ENCODE measurements around the gene MTUS2. TPM values are rescaled to one million over a fixed set of nuclear protein-coding genes. Genes with fewer than 3 reads are reported as not detected.

Gene MTUS2
- polyA plus RNA-seq, 2 of the 4 experiments (the other 2 are of a cell fraction) = not detected

DNA sequence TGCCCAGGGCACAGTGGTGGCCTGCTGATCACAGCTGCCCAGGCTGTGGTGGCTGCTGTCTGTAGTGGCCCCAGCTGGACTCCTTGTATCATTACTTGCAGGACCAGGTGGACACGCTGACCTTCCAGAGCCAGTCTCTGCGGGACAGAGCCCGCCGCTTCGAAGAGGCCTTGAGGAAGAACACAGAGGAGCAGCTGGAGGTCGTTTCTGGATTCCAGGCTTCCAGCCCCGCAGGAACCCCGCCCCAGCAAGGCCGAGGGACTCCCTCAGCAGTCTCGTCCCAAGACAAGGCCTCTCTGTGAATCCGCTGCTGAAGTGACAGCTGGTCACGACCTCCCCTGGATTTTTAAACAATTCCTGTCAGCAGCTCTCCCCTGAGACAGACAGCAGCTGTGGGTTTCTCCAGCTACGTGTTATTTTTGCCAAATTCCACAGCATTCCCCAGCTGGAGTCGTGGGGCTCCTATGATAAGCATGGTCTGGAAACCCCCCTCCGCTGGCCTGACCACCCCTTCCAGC lies 677.1 kb downstream of the MTUS2 start:
- Histone ChIP-seq H3K9me3 (no peaks in the 10 kb centered on the region), H3K4me2 (no peak overlapping the region), H3K4me3 (no peak overlapping the region), H3K27ac (no peak overlapping the region), H3K4me1 (no peaks in the 10 kb centered on the region)
- ATAC-seq (no peak), FAIRE-seq (no peak), DNase-seq (ENCODE audit: low read depth in 1 of 2, low spot score in 1 of 2) (no peak)
- POLR2A ChIA-PET = no interaction called here
- CTCF ChIA-PET = interaction anchor here (1.1 to 6.3 kb wide), 2 partner anchors 11 to 25 kb away, joined by 3 to 43 read pairs; no protein-coding TSS in a partner anchor
- WGBS (ENCODE audit: missing lambda C conversion rate) = 41% methylated on average over 5 of the region's 15 CpGs
- TF ChIP-seq KDM1A (IDR thresholded peaks at IDR 0.05; ENCODE audit: low read depth) (no peak), SREBF2 (IDR thresholded peaks at IDR 0.05) (no peak), RNF2 (IDR thresholded peaks at IDR 0.05; ENCODE audit: borderline replicate concordance, low read depth) (no peak), HEYL (CRISPR knock-in tag; IDR thresholded peaks at IDR 0.05) (no peak), ZNF302 (CRISPR knock-in tag; IDR thresholded peaks at IDR 0.05) (no peak), ESRRA (IDR thresholded peaks at IDR 0.05; ENCODE audit: borderline replicate concordance, low read length) (no peak), SMC3 (IDR thresholded peaks at IDR 0.05) (no peak), NPAS2 (CRISPR knock-in tag; IDR thresholded peaks at IDR 0.05; ENCODE audit: borderline replicate concordance) (no peak), GATA3 (IDR thresholded peaks at IDR 0.05; ENCODE audit: borderline replicate concordance) (no peak)

DNA sequence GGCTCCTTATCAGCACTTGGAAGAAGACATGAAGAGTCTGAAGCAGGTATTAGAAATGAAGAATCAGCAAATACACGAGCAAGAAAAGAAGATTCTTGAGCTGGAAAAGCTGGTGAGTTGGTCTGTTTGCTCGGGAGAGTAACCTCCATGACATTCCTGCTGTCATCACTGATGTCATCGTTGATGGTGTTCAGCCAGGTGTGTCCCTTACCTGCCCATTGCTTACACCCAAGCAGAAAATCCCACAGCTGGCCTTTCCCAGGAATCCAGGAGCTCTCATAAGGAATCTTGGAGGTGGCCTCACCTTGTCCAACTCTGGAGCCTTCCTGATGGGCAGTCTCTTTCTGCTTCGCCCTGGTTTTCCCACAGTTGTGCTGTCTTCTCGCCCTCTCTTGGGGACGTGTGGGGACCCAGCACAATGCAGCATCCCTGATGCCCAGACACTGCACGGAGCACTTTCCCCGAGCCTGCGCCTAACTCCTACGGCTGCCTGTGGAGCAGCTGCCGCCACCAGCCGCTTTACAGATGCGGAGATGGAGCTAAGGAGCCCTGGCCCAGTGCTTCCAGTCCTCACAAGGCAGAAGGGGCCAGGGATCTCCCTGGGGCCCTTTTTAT lies 678.4 kb downstream of the MTUS2 start:
- no peaks in the 10 kb centered on the region for H3K4me1 ChIP-seq
- no peak for DNase-seq (ENCODE audit: low read depth in 1 of 2, low spot score in 1 of 2)
- ChIA-PET POLR2A (no interaction called here), CTCF (interaction anchor here (6.3 kb wide), 1 partner anchor 10 kb away, joined by 43 read pairs; no protein-coding TSS in a partner anchor)
- no peaks in the 10 kb centered on the region for H3K9me3 ChIP-seq
- FAIRE-seq = no peak
- 23% methylated on average over 5 of the region's 13 CpGs for WGBS (ENCODE audit: missing lambda C conversion rate)
- no peak for ATAC-seq
- H3K4me2 ChIP-seq = no peak overlapping the region
- no peak overlapping the region for H3K27ac ChIP-seq
- no peak overlapping the region for H3K4me3 ChIP-seq
- TF ChIP-seq KDM1A (IDR thresholded peaks at IDR 0.05; ENCODE audit: low read depth) = no peak
- no peak for TF ChIP-seq CHD2 (IDR thresholded peaks at IDR 0.05; ENCODE audit: low read length, partially characterized antibody)
- TF ChIP-seq, protein P1, sequence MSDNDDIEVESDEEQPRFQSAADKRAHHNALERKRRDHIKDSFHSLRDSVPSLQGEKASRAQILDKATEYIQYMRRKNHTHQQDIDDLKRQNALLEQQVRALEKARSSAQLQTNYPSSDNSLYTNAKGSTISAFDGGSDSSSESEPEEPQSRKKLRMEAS (IDR thresholded peaks at IDR 0.05) = no peak
- TF ChIP-seq, protein P2, sequence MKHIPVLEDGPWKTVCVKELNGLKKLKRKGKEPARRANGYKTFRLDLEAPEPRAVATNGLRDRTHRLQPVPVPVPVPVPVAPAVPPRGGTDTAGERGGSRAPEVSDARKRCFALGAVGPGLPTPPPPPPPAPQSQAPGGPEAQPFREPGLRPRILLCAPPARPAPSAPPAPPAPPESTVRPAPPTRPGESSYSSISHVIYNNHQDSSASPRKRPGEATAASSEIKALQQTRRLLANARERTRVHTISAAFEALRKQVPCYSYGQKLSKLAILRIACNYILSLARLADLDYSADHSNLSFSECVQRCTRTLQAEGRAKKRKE (CRISPR knock-in tag; IDR thresholded peaks at IDR 0.05; ENCODE audit: low read depth) = no peak
- no peak for TF ChIP-seq RFX5 (IDR thresholded peaks at IDR 0.05)
- no peak for TF ChIP-seq HDAC2 (IDR thresholded peaks at IDR 0.05)
- no peak for TF ChIP-seq ESRRA (IDR thresholded peaks at IDR 0.05; ENCODE audit: borderline replicate concordance, low read length)
- no peak for TF ChIP-seq EHMT2 (IDR thresholded peaks at IDR 0.05; ENCODE audit: low read depth)
- TF ChIP-seq RNF2 (IDR thresholded peaks at IDR 0.05; ENCODE audit: borderline replicate concordance, low read depth) = no peak
- TF ChIP-seq POLR2A (IDR thresholded peaks at IDR 0.05; ENCODE audit: low read length) = no peak
- no peak for TF ChIP-seq FOXS1 (CRISPR knock-in tag; IDR thresholded peaks at IDR 0.05)
- TF ChIP-seq NFE2L2 (conservative IDR thresholded peaks at IDR 0.05; ENCODE audit: low read length) = no peak
- no peak for TF ChIP-seq RCOR1 (IDR thresholded peaks at IDR 0.05; ENCODE audit: low read depth, low read length)
- no peak for TF ChIP-seq FOSL2 (IDR thresholded peaks at IDR 0.05)
- TF ChIP-seq FOSL2 (CRISPR knock-in tag; IDR thresholded peaks at IDR 0.05) = no peak
- TF ChIP-seq JUNB (IDR thresholded peaks at IDR 0.05) = no peak
- TF ChIP-seq ZC3H11A (IDR thresholded peaks at IDR 0.05) = no peak
- no peak for TF ChIP-seq ZFP36 (IDR thresholded peaks at IDR 0.05; ENCODE audit: borderline replicate concordance, partially characterized antibody)
- TF ChIP-seq, protein P3, sequence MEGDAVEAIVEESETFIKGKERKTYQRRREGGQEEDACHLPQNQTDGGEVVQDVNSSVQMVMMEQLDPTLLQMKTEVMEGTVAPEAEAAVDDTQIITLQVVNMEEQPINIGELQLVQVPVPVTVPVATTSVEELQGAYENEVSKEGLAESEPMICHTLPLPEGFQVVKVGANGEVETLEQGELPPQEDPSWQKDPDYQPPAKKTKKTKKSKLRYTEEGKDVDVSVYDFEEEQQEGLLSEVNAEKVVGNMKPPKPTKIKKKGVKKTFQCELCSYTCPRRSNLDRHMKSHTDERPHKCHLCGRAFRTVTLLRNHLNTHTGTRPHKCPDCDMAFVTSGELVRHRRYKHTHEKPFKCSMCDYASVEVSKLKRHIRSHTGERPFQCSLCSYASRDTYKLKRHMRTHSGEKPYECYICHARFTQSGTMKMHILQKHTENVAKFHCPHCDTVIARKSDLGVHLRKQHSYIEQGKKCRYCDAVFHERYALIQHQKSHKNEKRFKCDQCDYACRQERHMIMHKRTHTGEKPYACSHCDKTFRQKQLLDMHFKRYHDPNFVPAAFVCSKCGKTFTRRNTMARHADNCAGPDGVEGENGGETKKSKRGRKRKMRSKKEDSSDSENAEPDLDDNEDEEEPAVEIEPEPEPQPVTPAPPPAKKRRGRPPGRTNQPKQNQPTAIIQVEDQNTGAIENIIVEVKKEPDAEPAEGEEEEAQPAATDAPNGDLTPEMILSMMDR (IDR thresholded peaks at IDR 0.05) = no peak
